Adrenal gland (tissue), 5 donors: ENCODE measurements around the gene CA10.

Experiments used
- POLR2A ChIP-seq, 2 donors: fragments of 450-650 bp; IDR thresholded peaks; one replicate each; pipeline ENCODE4 v1.6.1; 2017; ENCODE audit warnings: antibody characterized with exemption in 2 of 2, mild to moderate bottlenecking in 2 of 2, moderate library complexity in 1 of 2
- TF ChIP-seq, protein P1 (sequence below), 6 experiments: fragments of 450-650 bp in 4 of 6; fragments of 200-600 bp in 2 of 6; sonication (generic) in 1 of 6; IDR thresholded peaks; 1 replicate in 5 of 6; 2 replicates in 1 of 6; pipeline versions ENCODE4 v1.5.1 to v1.8.0; 2016 to 2021; ENCODE audit warnings: antibody characterized with exemption in 6 of 6, mild to moderate bottlenecking in 2 of 6, moderate library complexity in 1 of 6
- donor health status: DM: no; HTN: no; CAD: no.

GRCh38 chr17:51855806-51856205 is 302.7 kb downstream of the CA10 start:
- TF ChIP-seq, protein P1, sequence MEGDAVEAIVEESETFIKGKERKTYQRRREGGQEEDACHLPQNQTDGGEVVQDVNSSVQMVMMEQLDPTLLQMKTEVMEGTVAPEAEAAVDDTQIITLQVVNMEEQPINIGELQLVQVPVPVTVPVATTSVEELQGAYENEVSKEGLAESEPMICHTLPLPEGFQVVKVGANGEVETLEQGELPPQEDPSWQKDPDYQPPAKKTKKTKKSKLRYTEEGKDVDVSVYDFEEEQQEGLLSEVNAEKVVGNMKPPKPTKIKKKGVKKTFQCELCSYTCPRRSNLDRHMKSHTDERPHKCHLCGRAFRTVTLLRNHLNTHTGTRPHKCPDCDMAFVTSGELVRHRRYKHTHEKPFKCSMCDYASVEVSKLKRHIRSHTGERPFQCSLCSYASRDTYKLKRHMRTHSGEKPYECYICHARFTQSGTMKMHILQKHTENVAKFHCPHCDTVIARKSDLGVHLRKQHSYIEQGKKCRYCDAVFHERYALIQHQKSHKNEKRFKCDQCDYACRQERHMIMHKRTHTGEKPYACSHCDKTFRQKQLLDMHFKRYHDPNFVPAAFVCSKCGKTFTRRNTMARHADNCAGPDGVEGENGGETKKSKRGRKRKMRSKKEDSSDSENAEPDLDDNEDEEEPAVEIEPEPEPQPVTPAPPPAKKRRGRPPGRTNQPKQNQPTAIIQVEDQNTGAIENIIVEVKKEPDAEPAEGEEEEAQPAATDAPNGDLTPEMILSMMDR (IDR thresholded peaks at IDR 0.05), result no peak
- TF ChIP-seq POLR2A (IDR thresholded peaks at IDR 0.05), result no peak
